Pancreas (tissue), 10 donors: ENCODE results near the gene APBA1. TPM values are rescaled to one million over a fixed set of nuclear protein-coding genes. Genes with fewer than 3 reads are reported as not detected.

Experiments used
- ATAC-seq, 4 donors: fragments of 200-7000 bp; cut with Tn5 transposase; one replicate each; pipeline versions ENCODE4 v1.8.0 to v1.9.1; 2020; ENCODE audit warnings: mild to moderate bottlenecking in 4 of 4, moderate library complexity in 4 of 4
- DNase-seq, 6 donors: peaks; one replicate each; pipeline ENCODE4 v3.0.0-alpha.2; 2020
- FAIRE-seq: peaks from 2 replicates; lab custom pipeline; 2012; peaks lifted over from hg19 to GRCh38; lab: Jason Lieb, UNC
- H3K27ac ChIP-seq, 4 donors: fragments of 200-600 bp; sonication (generic); 1 replicate in 3 of 4; 2 replicates in 1 of 4; pipeline versions ENCODE4 v1.5.0 to v1.8.0; 2020
- H3K27me3 ChIP-seq, 4 donors: fragments of 200-600 bp; one replicate each; pipeline ENCODE4 v1.8.0; 2021
- H3K36me3 ChIP-seq, 3 donors: fragments of 200-600 bp; sonication (generic) in 1 of 3; one replicate each; pipeline versions ENCODE4 v1.5.0 to v1.8.0; 2020 to 2021
- H3K4me1 ChIP-seq, 3 donors: fragments of 200-600 bp; one replicate each; pipeline ENCODE4 v1.8.0; 2021
- H3K4me3 ChIP-seq, 4 donors: fragments of 200-600 bp; sonication (generic) in 2 of 4; one replicate each; pipeline versions ENCODE4 v1.5.0 to v1.8.0; 2020 to 2021
- H3K9me3 ChIP-seq, 4 donors: fragments of 200-600 bp; one replicate each; pipeline ENCODE4 v1.8.0; 2021
- WGBS, 2 donors: extraction: QIAGEN DNeasy Blood & Tissue Kit; methylation state at CpG; one replicate each; pipeline ENCODE4 v1.1.7; 2013; 5-methylcytosine and 5-hydroxymethylcytosine counted together
- intact Hi-C, 3 donors: fragments of 100-400 bp; cut with DNase I; formaldehyde crosslinking; loops; one replicate each; pipeline versions ENCODE4 v1.11.1 to v1.14.2; 2022
- polyA plus RNA-seq, 2 donors: library from polyadenylated mRNA; stranded (reverse); fragments of 200-250 nt; gene quantifications; one replicate each; pipeline ENCODE4 v1.2.3, GENCODE V29; 2013
- total RNA-seq, 6 donors: library from RNA; stranded (reverse); fragmentation: NEBNext Ultra II Directional in 4 of 6; extraction: Animal tissue kit (Norgen Biotek cat#: 25700) in 4 of 6; gene quantifications; one replicate each; pipeline versions ENCODE4 v1.2.1 to v1.2.4, GENCODE V29; 2021 to 2023
- TF ChIP-seq, protein P1 (sequence below), 4 donors: fragments of 200-600 bp; sonication (generic) in 3 of 4; IDR thresholded peaks; one replicate each; pipeline versions ENCODE4 v1.5.0 to v1.8.0; 2021; ENCODE audit warnings: antibody characterized with exemption in 4 of 4
- donor health status: healthy with polysubstance abuse.
- donor health status: DM: no; HTN: no; CAD: no; lungs with moderate emphysema.
- donor health status: DM: no; HTN: no; CAD: no.
- donor health status: control.
- donor health status: control.
- donor health status: Bipolar disorder and iron deficiency.
- donor health status: DM: yes; HTN: yes; CAD: no.
- donor health status: DM: no; HTN: no; CAD: no.
- donor health status: DM: no; HTN: no; CAD: no.
- donor health status: DM: yes; HTN: yes; CAD: no.

APBA1 gene
- total and polyA plus RNA-seq, 8 donors = 0.68 to 3.2 (median 2.2) TPM

DNA sequence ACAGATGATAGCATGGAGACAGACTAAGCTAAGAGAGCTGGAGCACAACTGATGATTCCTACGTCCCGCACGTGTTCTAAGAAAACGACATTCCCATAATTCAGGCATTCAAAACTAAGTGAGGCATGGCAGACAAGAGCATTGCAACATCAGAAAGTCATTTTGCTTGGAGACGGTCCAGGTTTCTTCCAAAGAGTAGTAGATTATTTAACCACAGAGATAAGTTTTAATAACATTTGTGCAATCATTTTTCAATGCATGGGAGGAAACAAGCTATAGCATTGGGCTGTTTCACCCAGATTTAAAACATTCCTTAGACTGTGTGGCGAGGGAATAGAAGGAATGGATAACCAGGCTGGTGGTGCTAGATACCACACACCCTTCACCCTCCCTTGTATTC is 117.2 kb downstream of the APBA1 start:
- Histone ChIP-seq H3K36me3 (no peaks in the 10 kb centered on the region), H3K4me1 (no peaks in the 10 kb centered on the region), H3K27ac (no peak overlapping the region), H3K27me3 (no peaks in the 10 kb centered on the region), H3K9me3 (no peaks in the 10 kb centered on the region), H3K4me3 (no peak overlapping the region)
- TF ChIP-seq, protein P1, sequence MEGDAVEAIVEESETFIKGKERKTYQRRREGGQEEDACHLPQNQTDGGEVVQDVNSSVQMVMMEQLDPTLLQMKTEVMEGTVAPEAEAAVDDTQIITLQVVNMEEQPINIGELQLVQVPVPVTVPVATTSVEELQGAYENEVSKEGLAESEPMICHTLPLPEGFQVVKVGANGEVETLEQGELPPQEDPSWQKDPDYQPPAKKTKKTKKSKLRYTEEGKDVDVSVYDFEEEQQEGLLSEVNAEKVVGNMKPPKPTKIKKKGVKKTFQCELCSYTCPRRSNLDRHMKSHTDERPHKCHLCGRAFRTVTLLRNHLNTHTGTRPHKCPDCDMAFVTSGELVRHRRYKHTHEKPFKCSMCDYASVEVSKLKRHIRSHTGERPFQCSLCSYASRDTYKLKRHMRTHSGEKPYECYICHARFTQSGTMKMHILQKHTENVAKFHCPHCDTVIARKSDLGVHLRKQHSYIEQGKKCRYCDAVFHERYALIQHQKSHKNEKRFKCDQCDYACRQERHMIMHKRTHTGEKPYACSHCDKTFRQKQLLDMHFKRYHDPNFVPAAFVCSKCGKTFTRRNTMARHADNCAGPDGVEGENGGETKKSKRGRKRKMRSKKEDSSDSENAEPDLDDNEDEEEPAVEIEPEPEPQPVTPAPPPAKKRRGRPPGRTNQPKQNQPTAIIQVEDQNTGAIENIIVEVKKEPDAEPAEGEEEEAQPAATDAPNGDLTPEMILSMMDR (IDR thresholded peaks at IDR 0.05) = no peak
- intact Hi-C loops = no loop called here
- no peak for FAIRE-seq
- ATAC-seq = no peak
- 64 to 71% methylated on average over 6 of the region's 6 CpGs for WGBS, 2 donors
- DNase-seq = no peak

DNA sequence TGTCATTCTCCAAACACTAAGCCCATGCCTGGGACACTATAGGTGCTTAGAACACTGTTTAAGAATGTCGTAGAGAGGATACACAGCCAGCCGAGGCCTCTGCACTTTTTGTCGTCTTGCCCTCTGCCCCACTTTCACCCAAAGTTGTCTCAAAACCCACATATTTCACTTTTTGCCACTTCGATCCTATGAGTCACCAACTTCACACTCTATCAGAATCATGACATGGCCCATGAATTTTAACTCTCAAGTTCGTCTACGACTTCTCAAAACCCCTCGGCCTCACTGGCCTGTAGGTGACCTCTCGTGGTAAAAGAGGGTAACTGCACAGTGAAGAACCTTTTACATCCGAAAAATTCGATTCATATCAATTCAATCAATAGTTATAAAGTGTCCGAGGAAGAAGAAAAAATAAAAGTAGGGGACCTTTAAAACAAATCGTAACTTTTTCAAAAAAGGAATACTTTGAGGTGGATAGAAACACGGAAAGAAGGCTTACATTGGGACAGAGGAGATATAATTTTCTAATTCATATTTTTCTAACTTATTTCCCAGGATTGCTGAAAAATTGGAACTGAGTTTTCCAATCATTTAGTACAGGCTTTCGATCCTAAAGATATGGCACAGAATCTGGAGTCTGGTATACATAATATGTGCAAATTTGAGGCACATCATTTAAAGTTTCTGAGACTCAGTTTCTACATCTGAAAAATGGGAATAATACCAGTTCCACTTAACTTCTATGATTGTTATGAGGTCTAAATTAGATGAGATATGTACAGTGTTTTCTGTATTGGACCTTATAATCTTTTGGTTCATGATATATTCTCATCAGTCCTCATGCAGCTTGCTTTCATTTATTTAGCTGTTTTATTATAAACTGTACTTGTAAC is 122.6 kb downstream of the APBA1 start:
- no peak overlapping the region for H3K4me3 ChIP-seq
- DNase-seq (no peak), ATAC-seq (peak in 3 of 4 donors; percentile 79 to 83 (median 79)), FAIRE-seq (peak; percentile 85)
- TF ChIP-seq, protein P1 (IDR thresholded peaks at IDR 0.05) = peak; percentile 59 to 81 (median 68)
- H3K27ac ChIP-seq = no peak overlapping the region
- intact Hi-C loops = loop anchor here (5.0 to 10.0 kb wide), 2 partner anchors 125 to 127 kb away; no protein-coding TSS in a partner anchor
- no peaks in the 10 kb centered on the region for H3K4me1 ChIP-seq
- WGBS, 2 donors = 23% methylated on average over 14 of the region's 14 CpGs
- H3K36me3 ChIP-seq = no peaks in the 10 kb centered on the region
- no peaks in the 10 kb centered on the region for H3K27me3 ChIP-seq
- no peaks in the 10 kb centered on the region for H3K9me3 ChIP-seq

DNA sequence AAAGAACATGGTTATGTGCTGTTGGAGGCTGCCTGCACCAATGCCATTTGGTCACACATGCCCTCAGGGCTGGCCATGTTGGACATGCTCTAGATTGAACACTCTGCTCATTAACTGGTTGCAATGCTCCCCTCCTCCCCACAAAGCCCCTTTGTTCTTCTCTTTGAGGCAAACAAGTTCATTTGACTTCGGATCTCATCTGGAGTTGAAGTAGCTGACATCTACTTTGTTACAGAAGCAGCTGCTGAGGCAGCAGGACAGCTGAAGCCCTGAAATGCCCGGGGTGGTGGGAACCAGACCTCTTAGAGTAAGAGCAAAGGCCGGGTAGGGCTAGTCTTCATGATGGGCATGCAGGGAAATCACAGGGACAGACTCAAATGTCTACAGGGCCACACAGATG is 123.5 kb downstream of the APBA1 start:
- Histone ChIP-seq H3K27me3 (no peaks in the 10 kb centered on the region), H3K9me3 (no peaks in the 10 kb centered on the region), H3K4me1 (no peaks in the 10 kb centered on the region), H3K36me3 (no peaks in the 10 kb centered on the region), H3K27ac (no peak overlapping the region), H3K4me3 (no peak overlapping the region)
- TF ChIP-seq, protein P1 (IDR thresholded peaks at IDR 0.05) = no peak
- 58 to 74% methylated on average over 3 of the region's 3 CpGs for WGBS, 2 donors
- DNase-seq = no peak
- no peak for ATAC-seq
- intact Hi-C loops = loop anchor here (5.0 to 10.0 kb wide), 2 partner anchors 124 to 126 kb away; no protein-coding TSS in a partner anchor
- FAIRE-seq = no peak

DNA sequence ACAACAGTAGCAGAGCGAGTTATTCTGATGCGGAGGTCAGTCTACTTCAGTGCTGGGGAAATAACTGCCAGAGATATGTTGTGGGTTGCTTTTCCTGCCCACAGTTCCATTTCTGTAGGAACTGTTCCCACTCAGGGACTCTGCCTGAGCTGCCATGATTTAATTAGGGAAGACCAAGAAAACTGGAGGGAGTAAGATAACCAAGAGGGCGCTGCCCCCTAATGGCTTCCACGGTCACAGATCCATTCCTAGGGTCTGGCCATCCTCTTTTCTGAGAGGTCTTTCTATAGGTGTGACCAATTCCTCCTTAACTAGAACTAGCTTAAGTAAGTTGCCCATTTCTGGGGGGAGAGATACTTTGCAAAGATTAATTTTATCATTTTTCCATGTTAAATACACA is 125.9 kb downstream of the APBA1 start:
- WGBS, 2 donors = 68 to 80% methylated on average over 4 of the region's 4 CpGs
- Histone ChIP-seq H3K27ac (no peak overlapping the region), H3K4me3 (no peak overlapping the region), H3K27me3 (no peaks in the 10 kb centered on the region), H3K9me3 (no peaks in the 10 kb centered on the region), H3K36me3 (no peaks in the 10 kb centered on the region), H3K4me1 (no peaks in the 10 kb centered on the region)
- TF ChIP-seq, protein P1 (IDR thresholded peaks at IDR 0.05) = no peak
- FAIRE-seq (no peak), ATAC-seq (peak in 1 of 4 donors; percentile 58), DNase-seq (no peak)
- intact Hi-C loops = loop anchor here (5.0 to 10.0 kb wide), 2 partner anchors 121 to 124 kb away; no protein-coding TSS in a partner anchor
